ENCODE measurements around the gene VAMP5.
"Not testable (repeated sequence)": the region's sequence is repeated elsewhere in the genome, so short reads cannot be mapped to it uniquely, and the experiment has no call there.

The VAMP5 gene

GRCh38 chr2:85551698-85552678, 32.2 kb upstream of the VAMP5 start:
- TF ChIP-seq, protein P1, sequence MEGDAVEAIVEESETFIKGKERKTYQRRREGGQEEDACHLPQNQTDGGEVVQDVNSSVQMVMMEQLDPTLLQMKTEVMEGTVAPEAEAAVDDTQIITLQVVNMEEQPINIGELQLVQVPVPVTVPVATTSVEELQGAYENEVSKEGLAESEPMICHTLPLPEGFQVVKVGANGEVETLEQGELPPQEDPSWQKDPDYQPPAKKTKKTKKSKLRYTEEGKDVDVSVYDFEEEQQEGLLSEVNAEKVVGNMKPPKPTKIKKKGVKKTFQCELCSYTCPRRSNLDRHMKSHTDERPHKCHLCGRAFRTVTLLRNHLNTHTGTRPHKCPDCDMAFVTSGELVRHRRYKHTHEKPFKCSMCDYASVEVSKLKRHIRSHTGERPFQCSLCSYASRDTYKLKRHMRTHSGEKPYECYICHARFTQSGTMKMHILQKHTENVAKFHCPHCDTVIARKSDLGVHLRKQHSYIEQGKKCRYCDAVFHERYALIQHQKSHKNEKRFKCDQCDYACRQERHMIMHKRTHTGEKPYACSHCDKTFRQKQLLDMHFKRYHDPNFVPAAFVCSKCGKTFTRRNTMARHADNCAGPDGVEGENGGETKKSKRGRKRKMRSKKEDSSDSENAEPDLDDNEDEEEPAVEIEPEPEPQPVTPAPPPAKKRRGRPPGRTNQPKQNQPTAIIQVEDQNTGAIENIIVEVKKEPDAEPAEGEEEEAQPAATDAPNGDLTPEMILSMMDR (conservative IDR thresholded peaks at IDR 0.05; ENCODE audit: low read length), result peak; percentile 96
- peak; percentile 70 for DNase-seq (ENCODE audit: low read depth)
- no peak overlapping the region for H3K4me3 ChIP-seq (ENCODE audit: low read length)

GRCh38 chr2:85553184-85553583, 31.0 kb upstream of the VAMP5 start:
- H3K4me3 ChIP-seq (ENCODE audit: low read length), result no peak overlapping the region
- TF ChIP-seq, protein P1 (conservative IDR thresholded peaks at IDR 0.05; ENCODE audit: low read length), result no peak
- DNase-seq (ENCODE audit: low read depth), result no peak

DNA sequence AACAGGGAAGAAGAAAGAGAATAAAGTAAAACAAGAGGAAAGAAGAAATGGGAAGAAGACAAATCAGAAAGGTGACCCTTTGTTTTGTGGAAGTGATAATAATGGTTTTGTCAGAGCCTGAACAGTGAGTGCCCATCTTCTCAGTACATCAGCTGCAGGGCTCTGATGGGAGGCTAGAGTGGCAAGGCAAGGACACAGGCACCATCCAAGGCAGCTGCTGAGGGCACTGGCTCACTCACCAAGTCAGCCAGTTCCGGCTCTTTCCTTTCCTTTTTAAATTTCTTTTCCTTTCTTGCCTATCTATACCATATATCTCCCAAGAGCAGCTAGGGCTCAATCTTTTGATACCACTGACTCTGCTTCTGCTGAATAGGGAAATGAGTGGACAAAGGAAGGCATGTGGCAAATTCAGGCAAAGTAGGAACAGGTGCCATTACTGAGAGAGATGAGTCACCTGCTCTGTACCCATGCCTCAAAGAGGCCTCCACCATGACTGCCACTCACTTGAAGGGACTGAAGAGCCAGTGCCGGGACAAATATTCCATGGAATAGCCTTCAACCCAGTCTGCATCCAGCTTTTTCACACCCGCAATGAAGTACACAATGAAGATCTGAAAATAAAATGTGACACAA, 29.1 kb upstream of the VAMP5 start:
- no peak for DNase-seq (ENCODE audit: low read depth)
- TF ChIP-seq, protein P1 (conservative IDR thresholded peaks at IDR 0.05; ENCODE audit: low read length), result no peak
- H3K4me3 ChIP-seq (ENCODE audit: low read length), result no peak overlapping the region

DNA sequence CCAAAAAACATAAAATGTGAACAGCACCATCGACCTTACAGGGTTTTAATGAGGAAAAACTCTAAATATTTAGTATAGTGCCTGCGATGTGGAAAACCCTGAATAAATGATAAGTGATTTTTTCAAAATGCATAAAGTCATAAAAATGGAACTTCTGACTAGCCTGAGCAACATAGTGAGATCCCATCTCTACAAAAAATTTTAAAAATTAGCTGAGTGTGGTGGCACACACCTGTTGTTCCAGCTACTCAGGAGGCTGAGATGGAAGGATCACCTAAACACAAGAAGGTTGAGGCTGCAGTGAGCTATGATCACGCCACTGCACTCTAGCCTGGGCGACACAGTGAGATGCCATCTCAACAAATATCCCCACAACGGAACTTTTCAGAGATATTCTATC, 27.1 kb upstream of the VAMP5 start:
- TF ChIP-seq, protein P1 (conservative IDR thresholded peaks at IDR 0.05; ENCODE audit: low read length), result no peak
- H3K4me3 ChIP-seq (ENCODE audit: low read length), result no peak overlapping the region
- no peak for DNase-seq (ENCODE audit: low read depth)

DNA sequence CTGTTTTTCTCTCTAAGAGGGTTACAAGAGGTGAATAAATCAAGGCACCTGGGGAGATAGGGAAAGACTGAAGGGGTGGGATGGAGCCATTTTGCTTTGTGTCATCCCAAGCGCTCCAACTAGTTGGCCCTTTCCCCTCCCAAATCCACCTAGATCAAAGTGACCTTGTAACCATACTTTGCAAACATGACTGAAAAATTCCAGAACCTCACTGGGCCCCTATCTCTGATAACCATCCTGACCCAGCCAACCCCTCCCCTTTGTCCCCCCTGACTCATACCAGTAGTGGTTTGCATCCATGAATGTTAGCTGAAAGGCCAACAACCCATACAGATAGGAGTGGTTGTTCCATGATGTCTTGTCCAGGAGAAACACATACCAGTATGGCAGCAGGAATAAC, 26.1 kb upstream of the VAMP5 start:
- H3K4me3 ChIP-seq (ENCODE audit: low read length), result no peak overlapping the region
- DNase-seq (ENCODE audit: low read depth), result no peak
- TF ChIP-seq, protein P1 (conservative IDR thresholded peaks at IDR 0.05; ENCODE audit: low read length), result no peak

- not testable (repeated sequence) for DNase-seq (ENCODE audit: low read depth)
- peak overlapping the region; percentile 91 for H3K4me3 ChIP-seq (ENCODE audit: low read length)
Observed at GRCh38 chr2:85560403-85560726, 23.9 kb upstream of the VAMP5 start.

- TF ChIP-seq, protein P1 (conservative IDR thresholded peaks at IDR 0.05; ENCODE audit: low read length), result no peak
- H3K4me3 ChIP-seq (ENCODE audit: low read length), result peak overlapping the region; percentile 91
- DNase-seq (ENCODE audit: low read depth), result no peak
Observed at GRCh38 chr2:85560812-85561279, 23.4 kb upstream of the VAMP5 start.
